ENCODE measurements around the gene ALG2. TPM values are rescaled to one million over a fixed set of nuclear protein-coding genes. Genes with fewer than 3 reads are reported as not detected.

ALG2 gene
- total RNA-seq, 4 donors from 2014 or later, result 21.9 to 32.3 (median 25.4) TPM

GRCh38 chr9:99177576-99178366, 44.0 kb downstream of the ALG2 start:
- no peak for ATAC-seq
- 78 to 86% methylated on average over 6 to 8 of the region's 8 CpGs for WGBS, 2 donors (ENCODE audit: low coverage in 1 of 2)
- no peak overlapping the region for H3K4me3 ChIP-seq

GRCh38 chr9:99176527-99177013, 45.2 kb downstream of the ALG2 start:
- WGBS, 2 donors (ENCODE audit: low coverage in 1 of 2), result 68 to 80% methylated on average over 1 to 4 of the region's 4 CpGs
- H3K36me3 ChIP-seq, result no peaks in the 10 kb centered on the region
- H3K9me3 ChIP-seq, result no peaks in the 10 kb centered on the region
- H3K27me3 ChIP-seq, result no peaks in the 10 kb centered on the region
- H3K4me1 ChIP-seq, result no peaks in the 10 kb centered on the region
- ATAC-seq, result no peak
- no peak overlapping the region for H3K4me3 ChIP-seq
- TF ChIP-seq POLR2A (IDR thresholded peaks at IDR 0.05), result no peak
- no peak for TF ChIP-seq CTCF (IDR thresholded peaks at IDR 0.05)
- TF ChIP-seq EP300 (IDR thresholded peaks at IDR 0.05), result no peak
- TF ChIP-seq POLR2AphosphoS5 (IDR thresholded peaks at IDR 0.05), result no peak
- no peak overlapping the region for H3K27ac ChIP-seq

More at GRCh38 chr9:99177576-99178366, 44.0 kb downstream of the ALG2 start:
- Histone ChIP-seq H3K27ac (no peak overlapping the region), H3K36me3 (no peaks in the 10 kb centered on the region), H3K4me1 (no peaks in the 10 kb centered on the region), H3K27me3 (no peaks in the 10 kb centered on the region), H3K9me3 (no peaks in the 10 kb centered on the region)
- TF ChIP-seq CTCF (IDR thresholded peaks at IDR 0.05), result no peak

- no peak for ATAC-seq
- 59 to 69% methylated on average over 4 to 7 of the region's 10 CpGs for WGBS, 2 donors (ENCODE audit: low coverage in 1 of 2)
- H3K27me3 ChIP-seq, result peaks cover 16% of the 10 kb centered on the region
- H3K36me3 ChIP-seq, result no peaks in the 10 kb centered on the region
- H3K27ac ChIP-seq, result no peak overlapping the region
- H3K9me3 ChIP-seq, result no peaks in the 10 kb centered on the region
- H3K4me1 ChIP-seq, result no peaks in the 10 kb centered on the region
- TF ChIP-seq POLR2A (IDR thresholded peaks at IDR 0.05) (no peak), EP300 (IDR thresholded peaks at IDR 0.05) (no peak), CTCF (IDR thresholded peaks at IDR 0.05) (no peak), POLR2AphosphoS5 (IDR thresholded peaks at IDR 0.05) (no peak)
- no peak overlapping the region for H3K4me3 ChIP-seq
These were observed 47.9 kb downstream of the ALG2 start for GRCh38 chr9:99173570-99174504.

- TF ChIP-seq EP300 (IDR thresholded peaks at IDR 0.05), result no peak
- TF ChIP-seq POLR2AphosphoS5 (IDR thresholded peaks at IDR 0.05), result no peak
- TF ChIP-seq POLR2A (IDR thresholded peaks at IDR 0.05), result no peak
- no peak for TF ChIP-seq CTCF (IDR thresholded peaks at IDR 0.05)
- WGBS, 2 donors (ENCODE audit: low coverage in 1 of 2), result 83 to 86% methylated on average over 8 of the region's 10 CpGs
- Histone ChIP-seq H3K36me3 (no peaks in the 10 kb centered on the region), H3K4me3 (no peak overlapping the region), H3K27ac (no peak overlapping the region), H3K4me1 (no peaks in the 10 kb centered on the region), H3K27me3 (peaks cover 25% of the 10 kb centered on the region), H3K9me3 (no peaks in the 10 kb centered on the region)
- no peak for ATAC-seq
These were observed 49.3 kb downstream of the ALG2 start for GRCh38 chr9:99172124-99173091.

Data from gastroesophageal sphincter (tissue), 4 donors.